Suprapubic skin (tissue), 4 donors: ENCODE data around the gene LRAT.

Experiments
- EP300 ChIP-seq: sonication (generic); formaldehyde crosslinking; IDR thresholded peaks from one replicate; pipeline ENCODE4 v1.6.1; 2017; ENCODE audit warnings: antibody characterized with exemption
- POLR2A ChIP-seq, 2 donors: fragments of 450-650 bp; IDR thresholded peaks; one replicate each; pipeline ENCODE4 v1.6.1; 2017; ENCODE audit warnings: antibody characterized with exemption in 2 of 2, mild to moderate bottlenecking in 2 of 2, moderate library complexity in 2 of 2
- POLR2AphosphoS5 ChIP-seq, 3 donors: sonication (generic); formaldehyde crosslinking; IDR thresholded peaks; one replicate each; pipeline ENCODE4 v1.6.1; 2017; ENCODE audit warnings: antibody characterized with exemption in 3 of 3
- TF ChIP-seq, protein P1 (sequence below), 2 donors: fragments of 200-600 bp in 1 of 2; fragments of 450-650 bp in 1 of 2; sonication (generic) in 1 of 2; IDR thresholded peaks; one replicate each; pipeline ENCODE4 v1.5.1; 2016 to 2019; ENCODE audit warnings: antibody characterized with exemption in 2 of 2, mild to moderate bottlenecking in 1 of 2, moderate library complexity in 1 of 2

DNA sequence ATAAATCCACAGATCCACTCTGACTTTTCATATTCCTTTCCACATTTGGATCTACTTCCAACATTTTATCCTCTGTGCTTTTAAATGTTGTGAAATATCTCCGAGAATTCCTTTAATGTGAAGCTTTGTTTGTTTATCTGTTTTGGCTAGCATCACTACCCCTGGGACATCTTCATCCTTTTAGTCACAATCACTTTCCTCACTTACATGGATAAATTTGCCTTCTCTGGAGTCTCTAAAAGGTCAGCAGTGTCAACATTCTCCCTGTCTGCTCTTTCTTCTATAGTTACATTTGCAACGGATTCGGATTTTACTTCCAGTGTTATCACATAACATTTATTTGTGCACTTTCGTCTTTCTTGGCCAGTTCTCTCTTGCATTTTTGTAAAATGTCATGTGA lies 34.2 kb upstream of the LRAT start:
- TF ChIP-seq, protein P1, sequence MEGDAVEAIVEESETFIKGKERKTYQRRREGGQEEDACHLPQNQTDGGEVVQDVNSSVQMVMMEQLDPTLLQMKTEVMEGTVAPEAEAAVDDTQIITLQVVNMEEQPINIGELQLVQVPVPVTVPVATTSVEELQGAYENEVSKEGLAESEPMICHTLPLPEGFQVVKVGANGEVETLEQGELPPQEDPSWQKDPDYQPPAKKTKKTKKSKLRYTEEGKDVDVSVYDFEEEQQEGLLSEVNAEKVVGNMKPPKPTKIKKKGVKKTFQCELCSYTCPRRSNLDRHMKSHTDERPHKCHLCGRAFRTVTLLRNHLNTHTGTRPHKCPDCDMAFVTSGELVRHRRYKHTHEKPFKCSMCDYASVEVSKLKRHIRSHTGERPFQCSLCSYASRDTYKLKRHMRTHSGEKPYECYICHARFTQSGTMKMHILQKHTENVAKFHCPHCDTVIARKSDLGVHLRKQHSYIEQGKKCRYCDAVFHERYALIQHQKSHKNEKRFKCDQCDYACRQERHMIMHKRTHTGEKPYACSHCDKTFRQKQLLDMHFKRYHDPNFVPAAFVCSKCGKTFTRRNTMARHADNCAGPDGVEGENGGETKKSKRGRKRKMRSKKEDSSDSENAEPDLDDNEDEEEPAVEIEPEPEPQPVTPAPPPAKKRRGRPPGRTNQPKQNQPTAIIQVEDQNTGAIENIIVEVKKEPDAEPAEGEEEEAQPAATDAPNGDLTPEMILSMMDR (IDR thresholded peaks at IDR 0.05) = no peak
- no peak for TF ChIP-seq POLR2A (IDR thresholded peaks at IDR 0.05)
- no peak for TF ChIP-seq POLR2AphosphoS5 (IDR thresholded peaks at IDR 0.05)
- no peak for TF ChIP-seq EP300
